Endothelial cell (in vitro differentiated cells): ENCODE results near the gene PPP1R12C. TPM values are rescaled to one million over a fixed set of nuclear protein-coding genes. Genes with fewer than 3 reads are reported as not detected.

Source experiments
- DNase-seq: peaks from one replicate; pipeline ENCODE4 v3.0.0; 2021; ENCODE audit warnings: low spot score
- H3K27ac Mint-ChIP-seq: one replicate; pipeline ENCODE4 v1.8.0; 2021; ENCODE audit warnings: mixed read lengths, inconsistent platforms; ENCODE audit not compliant: unreplicated experiment
- H3K27me3 Mint-ChIP-seq: one replicate; pipeline ENCODE4 v1.8.0; 2021; ENCODE audit warnings: mild to moderate bottlenecking, moderate library complexity, mixed read lengths, inconsistent platforms; ENCODE audit not compliant: unreplicated experiment
- H3K36me3 Mint-ChIP-seq: one replicate; pipeline ENCODE4 v1.8.0; 2021; ENCODE audit warnings: mild to moderate bottlenecking, low read depth, mixed read lengths, inconsistent platforms; ENCODE audit not compliant: unreplicated experiment
- H3K4me1 Mint-ChIP-seq: one replicate; pipeline ENCODE4 v1.8.0; 2021; ENCODE audit warnings: mild to moderate bottlenecking, mixed read lengths, inconsistent platforms; ENCODE audit not compliant: unreplicated experiment
- H3K4me3 Mint-ChIP-seq: one replicate; pipeline ENCODE4 v1.8.0; 2021; ENCODE audit warnings: mild to moderate bottlenecking, mixed read lengths, inconsistent platforms; ENCODE audit not compliant: unreplicated experiment
- H3K9me3 Mint-ChIP-seq: one replicate; pipeline ENCODE4 v1.8.0; 2021; ENCODE audit warnings: mixed read lengths, inconsistent platforms; ENCODE audit not compliant: unreplicated experiment
- total RNA-seq: library from RNA; stranded (reverse); fragmentation: NEBNext Ultra II Directional; extraction: Animal tissue kit (Norgen Biotek cat#: 25700); gene quantifications from one replicate; pipeline ENCODE4 v1.2.1, GENCODE V29; 2021; ENCODE audit not compliant: unreplicated experiment
- TF ChIP-seq, protein P1 (sequence below): fragments of 200-600 bp; sonication (generic); IDR thresholded peaks from one replicate; pipeline ENCODE4 v1.5.0; 2021; ENCODE audit warnings: antibody characterized with exemption; ENCODE audit not compliant: unreplicated experiment

PPP1R12C gene
- total RNA-seq, 1 donor from 2014 or later: 136 TPM

DNA sequence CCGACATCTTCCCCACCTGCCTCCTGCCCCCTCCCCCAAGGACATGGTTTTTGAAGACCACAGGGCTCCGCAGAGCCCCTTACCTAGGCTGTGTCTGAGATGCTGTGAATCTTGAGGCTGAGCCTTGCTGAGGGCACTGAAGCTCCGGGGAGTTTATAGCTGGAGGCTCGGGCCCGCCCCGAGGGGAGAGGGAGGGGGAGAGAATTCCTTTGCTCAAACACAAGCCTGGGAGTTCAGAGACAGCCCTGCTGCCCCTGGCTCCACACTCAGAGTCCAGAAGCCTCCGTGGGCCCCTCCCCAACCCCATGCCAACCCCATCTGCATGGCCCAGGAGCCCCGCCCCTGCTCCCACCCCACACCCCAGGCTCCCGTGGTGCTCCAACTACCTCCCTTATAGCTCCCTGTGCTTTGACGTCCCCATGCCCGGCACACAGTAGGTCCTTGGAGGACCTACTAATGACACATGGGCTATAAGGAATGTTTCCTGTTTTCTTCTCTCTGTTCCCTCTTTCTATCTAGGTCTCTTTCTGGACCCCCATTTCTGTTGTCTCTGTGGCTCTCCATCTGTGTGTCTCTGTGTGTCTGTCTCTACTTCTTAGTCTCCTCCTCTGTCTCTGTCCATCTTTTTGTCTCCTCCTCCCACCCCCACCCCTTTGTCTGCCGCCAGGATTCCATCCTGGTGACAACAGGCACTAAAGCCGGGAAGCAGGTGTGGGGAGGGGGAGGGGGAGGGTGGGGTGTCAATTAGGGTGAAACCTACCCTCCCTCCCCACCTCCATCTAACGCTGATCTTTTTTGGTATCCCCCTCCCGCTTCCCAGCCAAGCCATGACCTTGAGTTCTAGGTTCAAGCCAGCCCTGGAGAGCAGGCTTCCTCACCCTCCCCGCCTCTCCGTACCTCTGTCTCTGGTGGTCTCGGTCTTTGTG lies 31.9 kb upstream of the PPP1R12C start, which contains the start of gene TNNT1:
TSS of gene TNNT1 (minus strand) at position 129 of the 926 bp plus-strand sequence. CDS start 2,049 bp downstream, outside the sequence.
- Mint-ChIP-seq H3K36me3 (peaks cover 19% of the 10 kb centered on the region), H3K27ac (no peak within 1 kb of the TSS), H3K4me1 (peaks cover 12% of the 10 kb centered on the region), H3K4me3 (no peak within 1 kb of the TSS), H3K9me3 (peaks cover 7% of the 10 kb centered on the region), H3K27me3 (peaks cover 26% of the 10 kb centered on the region)
- no peak for DNase-seq
- TF ChIP-seq, protein P1, sequence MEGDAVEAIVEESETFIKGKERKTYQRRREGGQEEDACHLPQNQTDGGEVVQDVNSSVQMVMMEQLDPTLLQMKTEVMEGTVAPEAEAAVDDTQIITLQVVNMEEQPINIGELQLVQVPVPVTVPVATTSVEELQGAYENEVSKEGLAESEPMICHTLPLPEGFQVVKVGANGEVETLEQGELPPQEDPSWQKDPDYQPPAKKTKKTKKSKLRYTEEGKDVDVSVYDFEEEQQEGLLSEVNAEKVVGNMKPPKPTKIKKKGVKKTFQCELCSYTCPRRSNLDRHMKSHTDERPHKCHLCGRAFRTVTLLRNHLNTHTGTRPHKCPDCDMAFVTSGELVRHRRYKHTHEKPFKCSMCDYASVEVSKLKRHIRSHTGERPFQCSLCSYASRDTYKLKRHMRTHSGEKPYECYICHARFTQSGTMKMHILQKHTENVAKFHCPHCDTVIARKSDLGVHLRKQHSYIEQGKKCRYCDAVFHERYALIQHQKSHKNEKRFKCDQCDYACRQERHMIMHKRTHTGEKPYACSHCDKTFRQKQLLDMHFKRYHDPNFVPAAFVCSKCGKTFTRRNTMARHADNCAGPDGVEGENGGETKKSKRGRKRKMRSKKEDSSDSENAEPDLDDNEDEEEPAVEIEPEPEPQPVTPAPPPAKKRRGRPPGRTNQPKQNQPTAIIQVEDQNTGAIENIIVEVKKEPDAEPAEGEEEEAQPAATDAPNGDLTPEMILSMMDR: no peak

DNA sequence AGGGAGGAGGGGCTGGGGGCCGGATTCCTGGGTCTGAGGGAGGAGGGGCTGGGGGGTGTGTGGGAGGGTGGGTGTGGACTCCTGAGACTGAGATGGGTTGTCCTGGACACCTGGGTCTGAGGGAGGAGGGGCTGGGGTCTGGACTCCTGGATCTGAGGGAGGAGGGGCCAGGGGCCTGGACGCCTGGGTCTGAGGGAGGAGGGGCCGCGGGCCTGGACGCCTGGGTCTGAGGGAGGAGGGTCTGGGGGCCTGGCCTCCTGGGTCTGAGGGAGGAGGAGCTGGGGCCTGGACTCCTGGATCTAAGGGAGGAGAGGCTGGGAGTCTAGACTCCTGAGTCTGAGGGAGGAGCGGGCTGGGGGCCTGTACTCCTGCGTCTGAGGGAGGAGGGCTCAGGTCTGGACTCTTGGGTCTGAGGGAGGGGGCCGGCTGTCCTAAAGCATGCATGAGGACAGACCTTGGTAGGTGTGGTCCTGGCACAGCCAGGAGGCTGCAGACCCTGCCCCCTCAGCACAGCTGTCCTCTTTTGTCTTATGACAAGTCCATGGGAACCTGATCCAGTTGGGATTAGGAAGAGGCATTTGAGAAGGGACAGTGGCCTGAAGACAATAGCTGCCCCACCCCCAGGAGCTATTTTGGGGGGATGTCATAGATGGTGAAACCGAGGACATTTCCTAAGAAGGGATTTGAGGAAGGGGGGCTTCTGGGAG lies 30.3 kb upstream of the PPP1R12C start:
- Mint-ChIP-seq H3K4me3 (no peak overlapping the region), H3K4me1 (peaks cover 5% of the 10 kb centered on the region), H3K9me3 (peaks cover 7% of the 10 kb centered on the region), H3K27me3 (peaks cover 26% of the 10 kb centered on the region), H3K27ac (no peak overlapping the region), H3K36me3 (peaks cover 12% of the 10 kb centered on the region)
- TF ChIP-seq, protein P1: no peak
- DNase-seq: no peak

DNA sequence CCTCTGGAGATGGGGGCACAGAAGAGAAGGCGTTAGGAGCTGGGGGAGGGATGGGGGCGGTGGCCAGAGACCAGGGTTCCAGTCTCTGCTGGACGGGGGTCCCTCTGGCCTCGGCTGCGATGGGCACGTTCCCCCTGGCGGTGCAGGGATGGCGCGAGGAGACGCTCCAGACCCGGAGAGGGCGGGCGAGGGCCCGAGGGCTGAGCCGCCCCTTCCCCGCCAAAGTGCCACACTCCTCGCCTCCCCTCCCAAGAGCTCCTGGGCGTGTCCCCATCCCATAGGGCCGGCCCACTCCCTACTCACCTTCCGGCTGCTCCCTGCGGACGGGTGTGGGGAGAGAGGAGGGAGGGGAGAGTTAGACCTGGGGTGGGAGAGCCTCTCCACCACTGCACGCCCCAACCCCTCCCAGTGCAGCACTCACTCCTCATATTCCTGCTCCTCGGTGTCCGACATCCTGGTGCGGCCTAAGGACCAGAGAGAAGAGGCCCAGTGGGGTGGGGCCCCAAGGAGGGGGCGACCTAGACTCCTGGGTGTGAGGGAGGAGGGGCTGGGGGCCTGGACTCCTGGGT lies 29.4 kb upstream of the PPP1R12C start:
- H3K27me3 Mint-ChIP-seq: peaks cover 24% of the 10 kb centered on the region
- peaks cover 1% of the 10 kb centered on the region for H3K9me3 Mint-ChIP-seq
- no peaks in the 10 kb centered on the region for H3K4me1 Mint-ChIP-seq
- H3K27ac Mint-ChIP-seq: no peak overlapping the region
- H3K36me3 Mint-ChIP-seq: peaks cover 7% of the 10 kb centered on the region
- no peak for DNase-seq
- TF ChIP-seq, protein P1: no peak
- H3K4me3 Mint-ChIP-seq: no peak overlapping the region

DNA sequence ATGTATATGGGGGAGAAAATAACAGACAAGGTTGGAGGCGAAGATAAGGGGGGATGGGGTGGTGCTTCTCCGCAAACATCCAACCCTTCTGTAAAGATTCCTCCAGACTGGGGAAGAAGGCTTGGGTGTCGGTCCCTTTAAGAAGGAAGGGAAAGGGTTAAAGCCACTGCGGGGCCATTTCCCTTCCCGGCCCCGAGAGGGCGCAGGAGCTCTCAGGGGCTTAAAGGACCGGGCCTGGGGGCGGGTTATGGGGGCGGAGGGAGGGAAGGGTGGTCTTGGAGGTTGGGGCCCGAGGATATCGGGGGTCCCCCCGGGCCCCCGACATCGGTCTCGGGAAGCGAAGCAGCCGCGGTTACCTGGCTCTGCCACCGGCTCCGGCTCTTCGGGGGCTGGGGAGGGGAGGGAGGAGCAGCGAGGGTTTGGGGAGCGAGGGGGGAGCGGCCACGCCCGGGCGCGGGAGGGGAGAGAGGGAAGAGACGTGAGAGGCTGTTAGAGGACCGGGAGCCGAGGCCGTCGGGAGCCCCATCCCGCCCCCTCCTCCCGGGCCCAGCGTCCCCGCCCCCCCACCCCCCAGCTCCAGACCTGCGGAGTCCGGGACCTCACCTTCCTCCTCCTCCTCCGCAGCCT lies 28.8 kb upstream of the PPP1R12C start:
- TF ChIP-seq, protein P1: peak; percentile 65
- peaks cover 19% of the 10 kb centered on the region for H3K27me3 Mint-ChIP-seq
- H3K9me3 Mint-ChIP-seq: no peaks in the 10 kb centered on the region
- H3K4me1 Mint-ChIP-seq: no peaks in the 10 kb centered on the region
- H3K36me3 Mint-ChIP-seq: peaks cover 7% of the 10 kb centered on the region
- no peak for DNase-seq
- no peak overlapping the region for H3K27ac Mint-ChIP-seq
- H3K4me3 Mint-ChIP-seq: no peak overlapping the region
